Dermis microvascular lymphatic vessel endothelial cell (primary cell): ENCODE data around the gene BIRC3. TPM values are rescaled to one million over a fixed set of nuclear protein-coding genes. Genes with fewer than 3 reads are reported as not detected.
"Not testable (repeated sequence)": the region's sequence is repeated elsewhere in the genome, so short reads cannot be mapped to it uniquely, and the experiment has no call there.

Experiments used
- DNase-seq, 2 donors: peaks; one replicate each; pipeline versions ENCODE4 v3.0.0 to v3.0.0-alpha.2; 2010; ENCODE audit warnings: low read depth in 2 of 2
- total RNA-seq: library from RNA; depleted of rRNA; stranded (reverse); fragments of >200 nt; gene quantifications from 2 replicates; pipeline ENCODE4 v1.2.1, GENCODE V29; 2014

BIRC3 gene
- total RNA-seq, 1 donor from 2014 or later = 1.7 TPM

- DNase-seq = no peak
These were observed 6.4 kb downstream of the BIRC3 start for GRCh38 chr11:102323542-102324251.

DNA sequence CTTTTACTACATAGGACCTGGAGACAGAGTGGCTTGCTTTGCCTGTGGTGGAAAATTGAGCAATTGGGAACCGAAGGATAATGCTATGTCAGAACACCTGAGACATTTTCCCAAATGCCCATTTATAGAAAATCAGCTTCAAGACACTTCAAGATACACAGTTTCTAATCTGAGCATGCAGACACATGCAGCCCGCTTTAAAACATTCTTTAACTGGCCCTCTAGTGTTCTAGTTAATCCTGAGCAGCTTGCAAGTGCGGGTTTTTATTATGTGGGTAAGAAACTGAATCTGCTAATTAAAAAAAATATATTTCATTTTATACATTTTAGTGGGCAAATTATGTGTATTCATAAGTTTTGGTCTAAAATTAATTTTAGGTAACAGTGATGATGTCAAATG is 7.8 kb downstream of the BIRC3 start:
- no peak for DNase-seq

DNA sequence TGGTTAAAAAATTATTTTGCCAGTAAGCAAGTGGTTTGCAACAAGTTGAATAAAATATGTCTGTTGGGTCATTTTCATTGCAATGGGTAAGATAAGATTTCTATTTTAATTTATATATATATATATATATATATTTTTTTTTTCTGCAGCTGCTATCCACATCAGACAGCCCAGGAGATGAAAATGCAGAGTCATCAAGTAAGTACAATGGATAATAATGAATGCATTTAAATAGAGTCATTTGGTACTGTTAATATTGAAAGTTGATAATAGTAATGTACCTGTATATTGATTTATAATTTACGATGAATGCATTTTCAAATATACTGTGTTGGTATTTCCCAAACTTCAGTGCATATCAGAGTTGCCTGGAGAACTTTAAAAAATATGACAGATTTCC is 11.5 kb downstream of the BIRC3 start:
- no peak for DNase-seq

GRCh38 chr11:102330231-102330630 is 12.9 kb downstream of the BIRC3 start:
- no peak for DNase-seq

DNA sequence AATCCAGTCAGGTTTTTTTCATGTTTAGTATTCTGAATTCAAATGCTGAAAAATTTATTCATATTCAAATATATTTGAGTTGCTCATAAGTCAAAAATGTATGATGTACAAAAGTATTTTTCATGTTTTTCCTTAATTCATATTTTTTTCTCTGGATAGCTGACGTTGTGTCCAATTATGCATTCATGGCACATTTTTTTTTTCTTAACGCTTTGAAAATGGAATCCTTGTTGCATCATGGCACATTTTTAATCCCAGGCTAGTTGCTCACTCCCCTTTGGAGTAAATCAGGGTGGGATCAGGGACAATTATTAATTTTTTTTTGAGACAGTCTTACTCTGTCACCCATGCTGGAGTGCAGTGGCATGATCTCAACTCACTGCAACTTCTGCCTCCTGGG is 14.1 kb downstream of the BIRC3 start:
- DNase-seq = no peak

DNA sequence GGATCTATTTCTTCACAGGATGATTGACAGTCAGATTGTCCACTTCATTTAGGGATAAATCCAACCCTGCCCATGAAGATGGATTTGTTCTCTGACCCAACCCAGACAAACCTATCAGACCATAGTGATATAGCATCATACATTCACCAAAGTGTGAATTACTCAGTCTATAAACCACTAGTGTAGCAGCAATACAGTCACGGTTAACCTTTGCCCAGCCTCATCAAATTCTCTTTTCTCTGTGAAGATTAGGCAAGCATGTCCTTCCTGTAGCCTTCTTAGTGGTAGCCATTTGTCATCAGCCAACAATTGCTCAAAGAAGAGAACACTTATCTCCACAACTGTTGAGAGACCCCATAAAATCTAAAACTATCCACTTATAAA is 15.3 kb downstream of the BIRC3 start:
- no peak for DNase-seq

GRCh38 chr11:102338479-102339010 is 21.3 kb downstream of the BIRC3 start:
- DNase-seq = no peak

- not testable (repeated sequence) for DNase-seq
These were observed 24.0 kb downstream of the BIRC3 start for GRCh38 chr11:102341311-102341710.

DNA sequence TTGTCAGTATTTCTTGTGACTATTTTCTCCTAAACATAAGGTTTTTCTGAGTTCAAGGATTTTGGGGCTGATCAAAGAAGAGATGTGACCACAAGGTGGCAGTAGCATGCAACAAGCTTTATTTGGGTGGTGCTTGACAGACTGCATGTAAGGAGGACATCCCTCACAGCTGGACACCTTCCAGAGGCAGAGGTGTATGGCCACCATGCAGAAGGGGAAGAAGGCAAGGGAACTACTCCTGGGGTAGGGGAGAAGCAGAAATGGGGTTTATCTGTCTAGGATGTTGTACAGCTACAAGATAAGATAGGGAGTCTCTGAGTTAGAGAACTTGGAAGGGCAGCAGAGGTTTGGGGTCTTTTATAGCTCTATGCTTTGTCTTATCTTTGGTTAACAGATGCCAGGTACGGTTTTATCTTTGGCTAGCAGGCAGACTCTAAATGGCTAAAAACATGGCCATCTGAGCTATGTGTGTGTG is 24.6 kb downstream of the BIRC3 start:
- peak; percentile 76 to 85 for DNase-seq

- DNase-seq = peak in 1 of 2 donors; percentile 57
These were observed 26.5 kb downstream of the BIRC3 start for GRCh38 chr11:102343809-102344208.

- peak; percentile 40 to 87 for DNase-seq
These were observed 28.6 kb downstream of the BIRC3 start for GRCh38 chr11:102345904-102346303.

DNA sequence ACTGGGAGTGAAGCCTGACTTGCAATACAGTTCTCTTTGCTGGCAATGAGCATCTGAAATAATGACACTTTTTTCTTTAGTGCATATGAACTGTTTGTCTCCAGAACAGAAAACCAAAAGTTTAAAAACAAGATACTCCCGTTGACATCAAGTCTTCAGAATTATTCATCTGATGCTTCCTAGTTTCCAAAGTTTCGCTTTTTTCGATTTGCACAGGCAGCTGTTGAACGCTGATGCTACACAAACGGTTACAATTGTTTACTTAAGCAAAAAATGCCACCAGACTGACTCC is 29.1 kb downstream of the BIRC3 start:
- no peak for DNase-seq

- DNase-seq = peak; percentile 78 to 94
These were observed 29.6 kb downstream of the BIRC3 start, which contains the start of gene BIRC2 for GRCh38 chr11:102346748-102347461. BIRC2 (plus strand) TSS chr11:102347214; CDS start chr11:102349855, 2,641 bp downstream.

DNA sequence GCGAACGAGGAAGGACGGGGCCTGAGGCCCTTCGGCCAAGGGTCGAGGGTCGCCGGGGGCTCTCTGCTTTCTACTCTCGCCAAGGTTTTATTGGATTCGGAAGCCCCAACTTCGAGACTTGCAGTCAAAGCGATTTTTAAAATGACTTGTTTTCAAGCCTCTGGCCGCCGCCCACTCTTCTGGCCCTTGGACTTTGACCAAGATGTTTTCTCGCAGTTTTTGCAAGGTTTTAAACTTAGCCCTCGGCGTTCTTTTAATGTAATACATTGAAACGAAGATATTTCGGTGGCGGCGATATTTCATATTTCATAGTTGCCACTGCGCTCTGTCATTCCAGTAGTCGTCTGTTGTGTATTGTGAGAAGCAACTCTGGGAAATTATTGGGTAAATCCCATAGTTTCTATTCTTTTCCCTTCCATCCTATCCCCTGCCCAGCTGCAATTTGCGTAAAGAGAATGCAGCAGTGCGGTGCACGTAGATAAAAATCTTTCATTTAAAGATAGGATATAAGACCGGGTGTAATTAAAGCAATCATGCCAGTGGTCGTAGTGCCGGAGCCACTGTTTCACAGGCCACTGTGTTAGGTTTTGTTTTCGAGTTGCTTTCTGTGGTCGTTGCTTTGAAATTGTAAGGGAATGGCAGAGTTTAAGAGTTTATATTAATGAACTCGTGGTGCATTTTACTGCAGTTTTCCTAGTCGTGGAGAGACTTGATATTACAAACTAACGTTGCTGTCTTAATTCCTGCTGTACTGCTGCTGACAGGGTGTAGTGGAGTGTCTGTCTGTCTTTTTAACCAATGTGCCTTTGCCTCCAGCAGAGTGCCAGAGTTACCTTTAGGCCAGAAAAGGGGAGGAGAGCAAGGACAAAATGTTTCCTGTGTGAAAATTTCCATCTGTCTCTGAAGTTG is 30.4 kb downstream of the BIRC3 start:
- peak in 1 of 2 donors; percentile 41 for DNase-seq

GRCh38 chr11:102357116-102357515 is 39.8 kb downstream of the BIRC3 start:
- DNase-seq = no peak

DNA sequence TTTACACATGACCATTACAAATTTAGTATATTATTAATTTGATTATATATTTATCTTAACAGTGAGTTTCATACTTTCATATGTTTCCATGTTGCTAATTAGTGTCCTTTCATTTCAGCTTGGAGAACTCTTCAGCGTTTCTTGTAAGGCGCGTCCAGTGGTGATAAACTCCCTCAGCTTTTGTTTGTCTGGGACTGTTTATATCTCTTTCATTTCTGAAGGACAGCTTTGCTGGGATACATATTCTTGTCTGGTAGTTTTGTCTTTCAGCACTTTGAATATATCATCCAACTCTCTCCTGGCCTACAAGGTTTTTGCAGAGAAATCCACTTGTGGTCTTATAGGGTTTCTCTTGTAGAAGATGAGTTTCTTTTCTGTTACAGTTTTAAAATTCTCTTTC is 42.1 kb downstream of the BIRC3 start:
- DNase-seq = no peak

- DNase-seq = no peak
These were observed 43.4 kb downstream of the BIRC3 start for GRCh38 chr11:102360681-102361080.

DNA sequence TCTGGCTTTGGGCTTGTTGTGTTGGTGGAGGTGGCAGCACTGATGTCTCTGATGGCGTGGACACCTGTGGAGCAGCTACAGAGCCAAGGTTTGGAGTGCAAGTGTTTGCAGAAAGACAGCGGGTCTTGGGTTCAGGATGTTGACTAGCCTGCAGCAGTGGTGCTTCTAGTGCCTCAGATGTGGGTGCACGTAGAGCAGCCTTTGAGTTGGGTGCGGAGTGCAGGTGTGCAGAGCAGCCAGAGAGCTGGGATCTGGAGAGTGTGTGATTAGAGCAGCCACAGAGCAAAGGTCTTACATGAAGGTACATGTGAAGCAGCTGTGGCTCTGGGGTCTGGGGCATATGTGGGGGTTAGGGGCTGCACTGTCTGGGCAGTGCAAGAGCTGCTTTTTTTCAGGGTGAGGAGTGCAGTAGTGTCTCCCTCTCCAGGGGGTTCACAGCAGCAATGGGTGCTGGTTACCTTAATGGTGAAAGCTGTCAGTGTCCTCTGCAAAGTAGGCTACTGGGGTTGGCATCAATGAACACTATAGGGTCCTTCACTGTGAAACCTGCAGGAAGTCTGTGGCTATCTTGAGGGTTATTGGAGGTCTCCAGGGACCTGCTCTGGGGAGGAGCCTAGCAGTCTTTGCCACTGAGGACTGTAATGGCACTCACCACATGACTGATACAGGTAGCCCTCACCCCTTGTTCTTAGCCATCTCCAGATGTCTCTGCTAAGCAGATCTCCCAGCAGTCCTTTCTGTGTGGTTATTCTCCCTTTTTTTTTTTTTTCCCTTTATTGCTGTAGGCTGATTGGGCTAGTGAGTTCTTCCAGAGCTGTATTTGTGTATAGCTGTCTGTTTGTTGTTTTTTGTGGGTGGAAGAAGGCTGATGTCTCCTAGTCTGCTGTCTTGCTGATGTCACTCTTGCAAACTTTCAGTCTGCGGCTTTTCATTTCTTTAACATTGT is 44.1 kb downstream of the BIRC3 start:
- no peak for DNase-seq

DNA sequence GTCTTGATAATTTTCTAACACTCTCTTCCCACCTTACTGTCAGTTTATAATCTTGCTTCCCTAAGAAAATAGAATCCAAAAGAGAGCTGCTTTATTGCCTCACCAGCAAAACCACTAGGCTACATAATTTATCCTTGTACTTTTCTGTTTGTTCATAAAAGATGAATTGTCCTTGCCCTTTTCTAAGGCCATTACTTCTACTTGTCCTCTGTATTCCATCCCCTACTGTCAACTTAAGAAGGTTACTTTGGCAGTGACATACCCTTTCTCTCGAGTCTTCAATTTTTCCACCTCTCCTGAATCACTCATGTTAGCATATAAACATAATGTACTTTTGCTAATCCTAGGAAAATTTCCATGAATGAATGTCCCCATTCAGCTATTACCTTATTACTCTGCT is 47.7 kb downstream of the BIRC3 start:
- DNase-seq = no peak

GRCh38 chr11:102367364-102367763 is 50.1 kb downstream of the BIRC3 start:
- peak in 1 of 2 donors; percentile 39 for DNase-seq

GRCh38 chr11:102368472-102368871 is 51.2 kb downstream of the BIRC3 start:
- DNase-seq = no peak
